ENCODE measurements around the gene HAUS2.

HAUS2 gene

GRCh38 chr15:42616107-42616506 lies 67.5 kb downstream of the HAUS2 start:
- ChIA-PET POLR2A (no interaction called here), CTCF (interaction anchor here (0.8 to 2.2 kb wide), 3 partner anchors 11 to 71 kb away, joined by 3 to 7 read pairs (median 3); no protein-coding TSS in a partner anchor)
- no peak for DNase-seq (ENCODE audit: extremely low spot score)
- no peak for TF ChIP-seq CTCF (IDR thresholded peaks at IDR 0.05; ENCODE audit: control extremely low read depth, extremely low read depth, low read depth, missing control alignments)
